ENCODE data around the gene GP1BA.
A peak's percentile ranks its signal among the peaks of the same experiment; 100 is the strongest.

The GP1BA gene

GRCh38 chr17:4950746-4951204 is 18.7 kb downstream of the GP1BA start, which contains the start of gene ENO3:
ENO3 (plus strand) TSS chr17:4951119; CDS start chr17:4951830, 711 bp downstream.
- no peak for DNase-seq (ENCODE audit: low spot score)

- no peak for DNase-seq (ENCODE audit: low spot score)
Measured at GRCh38 chr17:4951486-4951885, 19.4 kb downstream of the GP1BA start.

GRCh38 chr17:4953451-4953961 is 21.4 kb downstream of the GP1BA start:
- DNase-seq (ENCODE audit: low spot score) = no peak

GRCh38 chr17:4955091-4955490 is 23.0 kb downstream of the GP1BA start:
- no peak for DNase-seq (ENCODE audit: low spot score)

GRCh38 chr17:4956493-4957061 is 24.5 kb downstream of the GP1BA start:
- DNase-seq (ENCODE audit: low spot score) = no peak

- DNase-seq (ENCODE audit: low spot score) = no peak
Measured at GRCh38 chr17:4958102-4958501, 26.0 kb downstream of the GP1BA start.

GRCh38 chr17:4959261-4959965 is 27.3 kb downstream of the GP1BA start:
- no peak for DNase-seq (ENCODE audit: low spot score)

GRCh38 chr17:4960279-4960922 is 28.3 kb downstream of the GP1BA start:
- no peak for DNase-seq (ENCODE audit: low spot score)

- no peak for DNase-seq (ENCODE audit: low spot score)
Measured at GRCh38 chr17:4965311-4965986, 33.4 kb downstream of the GP1BA start.

GRCh38 chr17:4966844-4967538 is 34.9 kb downstream of the GP1BA start:
- peak; percentile 99 for DNase-seq (ENCODE audit: low spot score)

GRCh38 chr17:4967539-4968485 is 35.7 kb downstream of the GP1BA start, which contains the start of gene SPAG7:
SPAG7 (minus strand) TSS chr17:4967817; CDS start chr17:4967804, 13 bp downstream.
- peak; percentile 95 for DNase-seq (ENCODE audit: low spot score)

GRCh38 chr17:4968486-4969046 is 36.5 kb downstream of the GP1BA start:
- DNase-seq (ENCODE audit: low spot score) = no peak

GRCh38 chr17:4969047-4969550 is 37.0 kb downstream of the GP1BA start:
- no peak for DNase-seq (ENCODE audit: low spot score)

GRCh38 chr17:4969551-4970173 is 37.6 kb downstream of the GP1BA start:
- no peak for DNase-seq (ENCODE audit: low spot score)

GRCh38 chr17:4970273-4970672 is 38.2 kb downstream of the GP1BA start:
- no peak for DNase-seq (ENCODE audit: low spot score)

GRCh38 chr17:4971826-4972225 is 39.7 kb downstream of the GP1BA start:
- no peak for DNase-seq (ENCODE audit: low spot score)

GRCh38 chr17:4972322-4972721 is 40.2 kb downstream of the GP1BA start:
- no peak for DNase-seq (ENCODE audit: low spot score)

- no peak for DNase-seq (ENCODE audit: low spot score)
Measured at GRCh38 chr17:4972752-4973151, 40.7 kb downstream of the GP1BA start.
